Kidney epithelial cell (primary cell): ENCODE measurements around the gene SYPL1. TPM values are rescaled to one million over a fixed set of nuclear protein-coding genes. Genes with fewer than 3 reads are reported as not detected.

ENCODE experiments used
- DNase-seq: peaks from one replicate; pipeline ENCODE4 v3.0.0-alpha.2; 2010; ENCODE audit warnings: low read depth
- H3K27me3 ChIP-seq: 2 replicates; pipeline ENCODE4 v1.6.0; 2011; ENCODE audit warnings: low read length; ENCODE audit not compliant: control insufficient read depth, insufficient read depth
- H3K36me3 ChIP-seq: 2 replicates; pipeline ENCODE4 v1.5.1; 2011; ENCODE audit warnings: low read length; ENCODE audit not compliant: control insufficient read depth, insufficient read depth
- H3K4me3 ChIP-seq: 2 replicates; pipeline ENCODE4 v1.5.1; 2011; ENCODE audit warnings: low read depth, mild to moderate bottlenecking, control low read depth, low read length
- total RNA-seq: library from RNA; depleted of rRNA; stranded (reverse); fragments of >200 nt; gene quantifications from 2 replicates; pipeline ENCODE4 v1.2.3, GENCODE V29; 2015
- TF ChIP-seq, protein P1 (sequence below): IDR thresholded peaks from 2 replicates; pipeline ENCODE4 v1.5.1; 2011; ENCODE audit warnings: mild to moderate bottlenecking, moderate library complexity, low read length, control low read depth, inconsistent platforms; ENCODE audit not compliant: insufficient read depth, poor library complexity, severe bottlenecking

SYPL1 gene
- total RNA-seq, 1 donor from 2014 or later: 69.0 TPM

DNA sequence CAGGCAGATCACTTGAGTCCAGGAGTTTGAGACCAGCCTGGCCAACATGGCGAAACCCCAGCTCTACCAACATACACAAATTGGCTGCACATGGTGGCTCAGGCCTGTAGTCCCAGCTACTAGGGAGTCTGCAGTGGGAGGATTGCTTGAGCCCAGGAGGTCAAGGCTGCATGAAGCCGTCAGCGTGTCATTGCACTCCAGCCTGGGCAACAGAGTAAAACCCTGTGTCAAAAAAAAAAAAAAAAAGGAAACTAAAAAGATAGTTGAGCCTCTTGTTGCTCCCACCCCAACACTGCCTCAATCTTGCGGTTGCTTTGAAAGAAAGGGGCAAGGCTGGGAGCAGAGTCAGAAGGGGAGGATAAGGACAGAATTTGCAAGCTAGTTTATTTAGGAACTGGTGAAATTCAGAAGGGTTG lies 69.9 kb downstream of the SYPL1 start:
- TF ChIP-seq, protein P1, sequence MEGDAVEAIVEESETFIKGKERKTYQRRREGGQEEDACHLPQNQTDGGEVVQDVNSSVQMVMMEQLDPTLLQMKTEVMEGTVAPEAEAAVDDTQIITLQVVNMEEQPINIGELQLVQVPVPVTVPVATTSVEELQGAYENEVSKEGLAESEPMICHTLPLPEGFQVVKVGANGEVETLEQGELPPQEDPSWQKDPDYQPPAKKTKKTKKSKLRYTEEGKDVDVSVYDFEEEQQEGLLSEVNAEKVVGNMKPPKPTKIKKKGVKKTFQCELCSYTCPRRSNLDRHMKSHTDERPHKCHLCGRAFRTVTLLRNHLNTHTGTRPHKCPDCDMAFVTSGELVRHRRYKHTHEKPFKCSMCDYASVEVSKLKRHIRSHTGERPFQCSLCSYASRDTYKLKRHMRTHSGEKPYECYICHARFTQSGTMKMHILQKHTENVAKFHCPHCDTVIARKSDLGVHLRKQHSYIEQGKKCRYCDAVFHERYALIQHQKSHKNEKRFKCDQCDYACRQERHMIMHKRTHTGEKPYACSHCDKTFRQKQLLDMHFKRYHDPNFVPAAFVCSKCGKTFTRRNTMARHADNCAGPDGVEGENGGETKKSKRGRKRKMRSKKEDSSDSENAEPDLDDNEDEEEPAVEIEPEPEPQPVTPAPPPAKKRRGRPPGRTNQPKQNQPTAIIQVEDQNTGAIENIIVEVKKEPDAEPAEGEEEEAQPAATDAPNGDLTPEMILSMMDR: no peak
- no peak for DNase-seq
- Histone ChIP-seq H3K36me3 (no peaks in the 10 kb centered on the region), H3K27me3 (peaks cover 3% of the 10 kb centered on the region), H3K4me3 (no peak overlapping the region)

- TF ChIP-seq, protein P1: peak; percentile 76
- Histone ChIP-seq H3K27me3 (no peaks in the 10 kb centered on the region), H3K36me3 (no peaks in the 10 kb centered on the region), H3K4me3 (no peak overlapping the region)
- DNase-seq: no peak
Observed at GRCh38 chr7:106041140-106041717, 70.9 kb downstream of the SYPL1 start.

Other genes starting within 250 kb of the SYPL1 start
- gene ATXN7L1, start 235.7 kb downstream of the SYPL1 start, total RNA-seq: 2.4 and 3.1 TPM in 2 replicates
- 0.55 and 0.96 TPM in 2 replicates for gene CDHR3, start 149.0 kb downstream of the SYPL1 start, total RNA-seq
- 125 and 130 TPM in 2 replicates for gene NAMPT, start 172.7 kb upstream of the SYPL1 start, total RNA-seq